LNCAP (cell line): ENCODE measurements around the gene KBTBD8.

ENCODE experiments used
- CTCF ChIP-seq: fragments of 450-650 bp; IDR thresholded peaks from 2 replicates; pipeline ENCODE4 v1.5.1; 2017; ENCODE audit warnings: mild to moderate bottlenecking

The KBTBD8 gene

GRCh38 chr3:67011414-67012131 is 13.5 kb downstream of the KBTBD8 start:
- TF ChIP-seq CTCF: no peak

- TF ChIP-seq CTCF: no peak
Observed at GRCh38 chr3:67012564-67012963, 14.5 kb downstream of the KBTBD8 start.

- no peak for TF ChIP-seq CTCF
Observed at GRCh38 chr3:67015702-67016484, 17.8 kb downstream of the KBTBD8 start.

- TF ChIP-seq CTCF: no peak
Observed at GRCh38 chr3:67016522-67017080, 18.5 kb downstream of the KBTBD8 start.

- no peak for TF ChIP-seq CTCF
Observed at GRCh38 chr3:67017211-67017610, 19.1 kb downstream of the KBTBD8 start.

- TF ChIP-seq CTCF: no peak
Observed at GRCh38 chr3:67018105-67018788, 20.1 kb downstream of the KBTBD8 start.

- TF ChIP-seq CTCF: no peak
Observed at GRCh38 chr3:67018789-67019526, 20.9 kb downstream of the KBTBD8 start.
